Osteoblast (primary cell): ENCODE data around the gene EIPR1. TPM values are rescaled to one million over a fixed set of nuclear protein-coding genes. Genes with fewer than 3 reads are reported as not detected.

Experiments used
- DNase-seq: peaks from one replicate; pipeline ENCODE4 v3.0.0; 2011; ENCODE audit warnings: low spot score, mixed read lengths; ENCODE audit not compliant: insufficient read length; ENCODE audit errors: missing footprints
- H2AFZ ChIP-seq: 2 replicates; pipeline ENCODE4 v1.6.0; 2011; ENCODE audit warnings: mild to moderate bottlenecking, low read length
- H3K27ac ChIP-seq: 2 replicates; pipeline ENCODE4 v1.5.1; 2011; ENCODE audit warnings: mild to moderate bottlenecking, low read depth, low read length, moderate library complexity
- H3K27me3 ChIP-seq: 2 replicates; pipeline ENCODE4 v1.6.0; 2012; ENCODE audit warnings: mild to moderate bottlenecking, control low read depth, inconsistent platforms, low read length, moderate library complexity; ENCODE audit not compliant: insufficient read depth
- H3K36me3 ChIP-seq: 2 replicates; pipeline ENCODE4 v1.5.1; 2011; ENCODE audit warnings: mild to moderate bottlenecking, low read length, control low read depth, moderate library complexity; ENCODE audit not compliant: insufficient read depth
- H3K4me1 ChIP-seq: 2 replicates; pipeline ENCODE4 v1.5.1; 2011; ENCODE audit warnings: mild to moderate bottlenecking, low read length, control low read depth, moderate library complexity; ENCODE audit not compliant: insufficient read depth
- H3K4me2 ChIP-seq: 2 replicates; pipeline ENCODE4 v1.6.0; 2011; ENCODE audit warnings: mild to moderate bottlenecking, low read length; ENCODE audit not compliant: insufficient read depth
- H3K4me3 ChIP-seq: fragments of 200-600 bp; sonication (generic); 3 replicates; pipeline ENCODE4 v1.5.1; 2012; ENCODE audit warnings: mild to moderate bottlenecking, low read length, inconsistent platforms; ENCODE audit not compliant: insufficient read depth
- H3K79me2 ChIP-seq: 2 replicates; pipeline ENCODE4 v1.6.0; 2012; ENCODE audit warnings: mild to moderate bottlenecking, low read length, control low read depth, inconsistent platforms; ENCODE audit not compliant: insufficient read depth
- H3K9me3 ChIP-seq: 2 replicates; pipeline ENCODE4 v1.5.1; 2011; ENCODE audit warnings: low read depth, low read length, control low read depth
- H4K20me1 ChIP-seq: 2 replicates; pipeline ENCODE4 v1.6.0; 2012; ENCODE audit warnings: mild to moderate bottlenecking, low read length, control low read depth; ENCODE audit not compliant: insufficient read depth
- CTCF ChIP-seq: IDR thresholded peaks from 2 replicates; pipeline ENCODE4 v1.5.1; 2011; ENCODE audit warnings: mild to moderate bottlenecking, low read depth, low read length, moderate library complexity; ENCODE audit errors: extremely low read depth
- total RNA-seq: library from RNA; depleted of rRNA; stranded (reverse); fragments of >200 nt; gene quantifications from 2 replicates; pipeline ENCODE4 v1.2.3, GENCODE V29; 2012

The EIPR1 gene
- total RNA-seq, 1 donor, result 17.7 TPM

- H3K4me2 ChIP-seq, result no peak overlapping the region
- no peaks in the 10 kb centered on the region for H3K4me1 ChIP-seq
- no peak overlapping the region for H3K27ac ChIP-seq
- no peak overlapping the region for H3K4me3 ChIP-seq
- H3K27me3 ChIP-seq, result no peaks in the 10 kb centered on the region
- no peaks in the 10 kb centered on the region for H4K20me1 ChIP-seq
- no peak overlapping the region for H2AFZ ChIP-seq
- no peaks in the 10 kb centered on the region for H3K36me3 ChIP-seq
- no peaks in the 10 kb centered on the region for H3K9me3 ChIP-seq
- H3K79me2 ChIP-seq, result no peaks in the 10 kb centered on the region
- TF ChIP-seq CTCF, result no peak
- no peak for DNase-seq
Measured at GRCh38 chr2:3142210-3142609, 235.4 kb downstream of the EIPR1 start.

DNA sequence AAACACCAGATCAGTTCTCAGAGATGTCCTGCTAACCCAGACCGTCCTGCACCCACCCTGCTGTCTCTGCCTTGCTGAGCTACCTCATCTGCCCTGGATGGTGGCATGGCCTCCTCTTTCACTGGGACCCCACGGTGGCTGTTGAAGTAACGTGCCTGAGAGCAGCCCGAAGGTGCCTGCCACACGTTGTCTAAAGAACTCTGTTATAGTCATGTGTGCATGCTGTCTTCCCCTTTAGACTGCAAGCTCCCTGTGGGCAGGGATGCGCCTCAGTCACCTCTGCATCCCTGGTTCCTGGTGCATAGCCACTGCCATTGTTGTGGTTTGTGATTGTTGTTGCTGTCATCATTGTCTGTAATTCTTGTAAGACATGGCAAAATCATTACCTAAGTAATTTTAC, 235.9 kb downstream of the EIPR1 start:
- H3K27ac ChIP-seq, result no peak overlapping the region

DNA sequence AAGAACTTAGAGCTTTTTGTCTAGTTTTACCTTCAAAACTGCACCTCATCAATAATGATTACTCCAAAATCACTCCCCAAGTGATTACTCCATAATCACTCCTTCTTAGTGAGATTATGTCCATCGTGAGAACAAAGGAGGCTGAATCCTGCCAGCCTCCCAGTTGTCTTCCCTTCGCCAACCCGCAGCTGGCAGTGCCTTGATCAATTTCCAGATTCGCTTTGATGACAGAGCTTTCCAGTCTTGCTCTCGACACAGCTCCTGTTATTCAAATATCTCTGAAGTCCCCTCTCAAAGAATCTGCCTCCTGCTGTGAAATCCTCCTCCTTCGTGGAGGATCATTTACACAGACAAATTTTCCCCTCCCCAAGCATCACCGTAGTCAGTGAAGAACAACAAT, 237.7 kb downstream of the EIPR1 start:
- no peak for TF ChIP-seq CTCF
- no peaks in the 10 kb centered on the region for H3K27me3 ChIP-seq
- H4K20me1 ChIP-seq, result no peaks in the 10 kb centered on the region
- H3K9me3 ChIP-seq, result no peaks in the 10 kb centered on the region
- H3K79me2 ChIP-seq, result no peaks in the 10 kb centered on the region
- H3K4me1 ChIP-seq, result no peaks in the 10 kb centered on the region
- no peak overlapping the region for H3K4me2 ChIP-seq
- no peak overlapping the region for H2AFZ ChIP-seq
- H3K4me3 ChIP-seq, result no peak overlapping the region
- H3K27ac ChIP-seq, result no peak overlapping the region
- no peaks in the 10 kb centered on the region for H3K36me3 ChIP-seq
- no peak for DNase-seq

More for the DNA sequence above, 235.9 kb downstream of the EIPR1 start:
- Histone ChIP-seq H3K4me2 (no peak overlapping the region), H3K9me3 (no peaks in the 10 kb centered on the region), H4K20me1 (no peaks in the 10 kb centered on the region), H3K36me3 (no peaks in the 10 kb centered on the region), H3K79me2 (no peaks in the 10 kb centered on the region), H3K4me3 (no peak overlapping the region), H3K4me1 (no peaks in the 10 kb centered on the region), H3K27me3 (no peaks in the 10 kb centered on the region), H2AFZ (no peak overlapping the region)
- TF ChIP-seq CTCF, result no peak
- no peak for DNase-seq

Other genes starting within 250 kb of the EIPR1 start
- gene TRAPPC12, start 1.9 kb upstream of the EIPR1 start, total RNA-seq, result 67.0 and 67.5 TPM in 2 replicates
- 51.3 and 55.4 TPM in 2 replicates for gene ADI1, start 141.7 kb upstream of the EIPR1 start, total RNA-seq
- 35.9 and 39.4 TPM in 2 replicates for gene RNASEH1, start 180.5 kb upstream of the EIPR1 start, total RNA-seq
- gene RPS7, start 197.4 kb upstream of the EIPR1 start, total RNA-seq, result 1,101 and 1,268 TPM in 2 replicates
- gene COLEC11, start 217.3 kb upstream of the EIPR1 start, total RNA-seq, result under 0.01 and 0.36 TPM in 2 replicates